ENCODE results near the gene LRRN2.

GRCh38 chr1:204618148-204618760, 67.3 kb downstream of the LRRN2 start:
- TF ChIP-seq POLR2A (IDR thresholded peaks at IDR 0.05), result no peak
- no peak for TF ChIP-seq CTCF (IDR thresholded peaks at IDR 0.05)
- no peak for TF ChIP-seq POLR2AphosphoS5 (IDR thresholded peaks at IDR 0.05)

All from sigmoid colon (tissue), 4 donors.